ENCODE measurements around the gene PKNOX1.
"Not testable (repeated sequence)": the region's sequence is repeated elsewhere in the genome, so short reads cannot be mapped to it uniquely, and the experiment has no call there.

PKNOX1 gene

DNA sequence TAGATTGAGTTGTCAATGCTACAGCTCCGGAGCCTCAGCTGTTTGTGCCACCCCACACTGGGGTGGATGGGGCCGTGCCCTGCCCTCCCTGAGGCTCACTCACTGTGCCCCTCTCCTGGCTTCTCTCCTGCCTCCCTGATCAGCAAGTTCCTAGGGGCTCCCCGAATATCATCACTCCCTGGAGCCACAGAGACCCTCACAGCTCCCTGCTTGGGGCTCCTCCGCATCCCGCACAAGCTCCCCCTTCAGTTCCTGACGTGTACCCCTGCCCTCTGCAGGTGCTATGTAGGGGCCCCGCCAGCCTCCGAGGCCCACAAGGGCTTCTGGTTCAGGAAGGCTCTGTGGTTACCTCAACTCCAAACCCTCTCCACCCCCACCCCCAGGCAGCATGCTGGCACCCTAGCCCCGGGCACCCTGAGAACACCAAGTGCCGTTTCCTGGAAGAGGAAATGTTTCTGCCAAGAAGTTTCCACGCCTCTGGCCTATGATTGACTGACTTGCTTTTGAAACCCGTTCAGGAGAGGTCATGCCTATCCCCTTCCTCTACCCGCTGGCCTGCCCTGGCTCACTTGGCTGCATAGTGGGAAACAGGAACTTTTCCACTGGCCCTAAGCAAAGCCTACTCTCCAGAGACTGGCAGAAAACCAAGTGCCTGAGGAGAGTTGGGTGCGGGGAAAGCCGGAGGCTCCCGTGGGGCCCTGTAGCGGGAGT is 71.0 kb downstream of the PKNOX1 start:
- not testable (repeated sequence) for H3K9me3 ChIP-seq (ENCODE audit: insufficient read depth, low read depth, low read length); H3K27me3 ChIP-seq (ENCODE audit: insufficient read depth, low read length); H3K27ac ChIP-seq (ENCODE audit: low read length); H3K9ac ChIP-seq (ENCODE audit: low read depth, low read length); H3K36me3 ChIP-seq (ENCODE audit: insufficient read depth, low read depth, low read length); H3K4me3 ChIP-seq (ENCODE audit: low read length); H3K4me1 ChIP-seq (ENCODE audit: insufficient read depth, low read length)

DNA sequence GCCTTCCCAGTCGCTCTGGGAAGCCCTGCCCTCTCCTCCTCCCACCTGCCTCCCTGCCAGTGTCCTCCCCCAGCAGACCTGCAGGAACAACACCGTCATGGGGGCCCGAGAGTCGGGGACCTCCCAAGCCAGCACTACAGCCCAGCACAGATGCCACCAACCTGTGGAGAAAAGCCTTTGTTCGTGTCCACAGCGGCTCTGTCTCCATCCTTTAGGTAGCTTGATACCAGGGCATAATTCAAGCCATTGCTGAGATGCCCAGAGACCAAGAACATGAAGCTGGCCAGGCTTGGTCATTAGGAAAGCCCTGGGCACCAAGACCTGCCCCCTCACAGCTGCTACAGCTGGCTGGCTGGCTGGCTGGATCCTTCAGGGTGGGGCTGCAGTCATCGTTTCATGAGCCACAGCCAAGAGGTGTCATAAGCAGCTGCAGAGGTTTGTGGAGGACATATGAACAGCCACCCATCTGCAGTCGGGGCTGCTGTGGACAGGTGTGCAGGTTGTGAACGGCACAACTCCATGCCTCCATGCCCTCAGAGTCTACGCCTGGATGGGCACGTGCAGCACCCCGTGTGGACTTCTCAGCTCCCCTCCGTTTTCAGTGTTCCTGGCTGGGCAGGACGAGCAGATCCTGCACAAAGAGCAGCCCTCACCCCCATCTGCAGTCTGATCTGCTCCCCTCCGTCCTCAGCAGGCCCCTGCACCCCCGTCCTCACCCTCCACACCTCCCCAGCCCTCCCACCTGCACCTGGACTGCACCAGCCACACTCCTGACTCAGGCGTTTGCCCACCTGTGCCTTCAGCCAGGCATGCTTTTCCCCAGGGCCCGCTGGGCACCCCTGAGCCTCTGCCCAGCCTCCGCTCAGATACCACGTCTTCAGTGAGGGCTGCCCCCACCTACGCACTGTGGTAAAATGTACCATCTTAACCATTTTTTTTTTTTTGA is 71.8 kb downstream of the PKNOX1 start:
- H3K27ac ChIP-seq (ENCODE audit: low read length); H3K36me3 ChIP-seq (ENCODE audit: insufficient read depth, low read depth, low read length); H3K27me3 ChIP-seq (ENCODE audit: insufficient read depth, low read length); H3K4me1 ChIP-seq (ENCODE audit: insufficient read depth, low read length); H3K9ac ChIP-seq (ENCODE audit: low read depth, low read length); H3K9me3 ChIP-seq (ENCODE audit: insufficient read depth, low read depth, low read length); H3K4me3 ChIP-seq (ENCODE audit: low read length): not testable (repeated sequence)

DNA sequence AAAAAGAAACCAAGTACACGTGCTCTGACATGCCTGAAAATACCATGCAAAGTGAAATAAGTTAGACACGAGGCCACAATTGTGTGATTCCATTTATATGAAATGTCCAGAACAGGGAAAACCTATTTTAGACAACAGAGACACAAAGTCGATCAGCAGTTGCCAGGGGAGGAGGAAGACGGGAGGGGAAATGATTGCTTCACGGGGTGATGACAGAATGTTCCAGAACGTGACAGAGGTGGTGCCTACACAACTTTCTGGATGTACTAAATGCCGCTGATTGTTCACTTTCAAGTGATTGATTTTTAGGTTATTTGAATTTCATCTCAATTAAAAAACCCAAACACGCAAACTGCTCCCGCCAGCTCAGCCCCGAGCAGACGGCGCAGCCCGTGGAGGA is 78.8 kb downstream of the PKNOX1 start:
- not testable (repeated sequence) for H3K27ac ChIP-seq (ENCODE audit: low read length); H3K27me3 ChIP-seq (ENCODE audit: insufficient read depth, low read length); H3K4me3 ChIP-seq (ENCODE audit: low read length); H3K4me1 ChIP-seq (ENCODE audit: insufficient read depth, low read length); H3K9me3 ChIP-seq (ENCODE audit: insufficient read depth, low read depth, low read length); H3K36me3 ChIP-seq (ENCODE audit: insufficient read depth, low read depth, low read length); H3K9ac ChIP-seq (ENCODE audit: low read depth, low read length)

DNA sequence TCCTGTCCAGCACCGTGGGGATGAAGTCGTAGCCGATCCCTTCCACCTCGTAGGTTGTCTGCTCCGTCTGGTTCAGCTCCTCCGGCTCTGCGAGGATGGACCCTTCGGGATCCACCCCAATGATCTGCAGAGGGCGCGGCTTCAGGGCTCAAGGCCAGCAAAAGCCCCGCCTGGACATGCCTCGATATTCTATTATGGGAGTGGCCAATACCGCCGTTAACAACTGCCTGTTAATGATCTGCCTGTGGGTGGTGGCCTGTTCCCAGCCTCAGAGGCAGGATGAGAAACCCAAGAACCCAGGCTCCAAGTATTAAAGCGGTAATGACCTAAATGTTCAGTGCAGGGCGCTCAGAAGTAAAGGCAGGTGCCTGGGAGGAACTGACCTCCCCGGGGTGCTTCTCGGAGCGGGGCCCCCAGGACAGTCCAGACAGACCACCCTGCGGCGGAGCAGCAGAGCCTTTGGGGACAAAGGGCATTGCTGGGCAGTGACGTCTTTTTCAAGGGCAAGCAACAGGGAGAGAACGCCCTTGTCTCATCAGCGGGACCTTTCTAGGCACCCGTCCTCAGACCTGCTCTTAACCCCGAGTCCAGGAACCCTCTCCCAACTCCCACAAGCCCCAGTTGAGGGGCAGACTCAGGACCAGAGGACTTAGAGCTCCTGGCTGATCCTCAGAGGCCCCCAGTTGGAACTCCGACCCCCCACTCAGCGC is 88.7 kb downstream of the PKNOX1 start:
- H3K4me1 ChIP-seq (ENCODE audit: insufficient read depth, low read length); H3K9me3 ChIP-seq (ENCODE audit: insufficient read depth, low read depth, low read length); H3K36me3 ChIP-seq (ENCODE audit: insufficient read depth, low read depth, low read length); H3K27ac ChIP-seq (ENCODE audit: low read length); H3K27me3 ChIP-seq (ENCODE audit: insufficient read depth, low read length); H3K4me3 ChIP-seq (ENCODE audit: low read length); H3K9ac ChIP-seq (ENCODE audit: low read depth, low read length): not testable (repeated sequence)

DNA sequence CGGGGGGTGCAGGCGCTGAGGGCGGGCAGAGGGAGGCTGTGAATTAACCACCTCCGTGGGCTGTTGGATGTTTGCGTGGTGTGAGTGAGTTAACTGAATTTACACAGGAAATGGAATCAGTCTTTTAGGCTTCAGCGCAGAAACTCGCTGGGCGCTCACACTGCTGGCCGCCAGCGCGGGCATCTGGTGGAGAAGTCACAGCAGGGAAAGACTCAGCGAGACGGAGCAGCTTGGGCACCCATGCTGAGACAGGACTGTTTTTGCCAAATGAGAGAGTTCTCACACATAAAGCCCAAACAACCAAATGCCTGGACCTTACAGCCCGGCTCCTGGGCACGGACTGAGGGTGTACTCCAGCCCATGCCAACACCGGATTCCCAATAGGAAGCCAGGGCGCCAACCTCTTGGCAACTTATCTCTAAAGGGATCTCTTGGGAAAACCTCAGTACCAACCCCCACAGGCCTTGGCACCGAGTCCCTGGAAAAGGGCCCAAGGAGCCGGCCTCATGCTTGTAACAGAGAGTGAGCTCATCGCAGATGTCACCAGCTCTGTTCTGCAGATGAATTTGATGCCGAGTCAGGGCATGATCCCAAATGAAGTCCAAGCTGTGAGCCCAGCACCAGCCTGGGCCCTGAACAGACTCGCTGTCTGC is 90.0 kb downstream of the PKNOX1 start:
- H3K27ac ChIP-seq (ENCODE audit: low read length); H3K36me3 ChIP-seq (ENCODE audit: insufficient read depth, low read depth, low read length); H3K27me3 ChIP-seq (ENCODE audit: insufficient read depth, low read length); H3K4me1 ChIP-seq (ENCODE audit: insufficient read depth, low read length); H3K4me3 ChIP-seq (ENCODE audit: low read length); H3K9me3 ChIP-seq (ENCODE audit: insufficient read depth, low read depth, low read length); H3K9ac ChIP-seq (ENCODE audit: low read depth, low read length): not testable (repeated sequence)

DNA sequence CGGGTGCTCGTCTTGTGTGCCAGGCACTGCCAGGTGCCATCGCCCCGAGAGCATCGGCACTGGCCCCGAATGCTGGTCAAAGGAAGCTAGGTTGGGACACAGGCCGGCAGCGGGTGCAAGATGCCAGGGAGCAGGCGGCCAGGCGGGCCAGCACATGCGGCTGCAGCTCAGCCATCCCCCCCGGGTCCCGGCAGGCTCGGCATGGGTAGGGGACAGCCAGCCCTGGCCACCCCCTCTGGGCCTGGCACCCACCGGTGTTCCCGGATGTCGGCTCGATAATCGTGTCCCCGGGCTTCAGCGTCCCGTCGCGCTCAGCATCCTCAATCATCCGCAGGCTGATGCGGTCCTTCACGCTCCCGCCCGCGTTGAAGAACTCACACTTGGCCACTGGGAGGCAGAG is 91.6 kb downstream of the PKNOX1 start:
- H3K4me1 ChIP-seq (ENCODE audit: insufficient read depth, low read length); H3K4me3 ChIP-seq (ENCODE audit: low read length): not testable (repeated sequence)

DNA sequence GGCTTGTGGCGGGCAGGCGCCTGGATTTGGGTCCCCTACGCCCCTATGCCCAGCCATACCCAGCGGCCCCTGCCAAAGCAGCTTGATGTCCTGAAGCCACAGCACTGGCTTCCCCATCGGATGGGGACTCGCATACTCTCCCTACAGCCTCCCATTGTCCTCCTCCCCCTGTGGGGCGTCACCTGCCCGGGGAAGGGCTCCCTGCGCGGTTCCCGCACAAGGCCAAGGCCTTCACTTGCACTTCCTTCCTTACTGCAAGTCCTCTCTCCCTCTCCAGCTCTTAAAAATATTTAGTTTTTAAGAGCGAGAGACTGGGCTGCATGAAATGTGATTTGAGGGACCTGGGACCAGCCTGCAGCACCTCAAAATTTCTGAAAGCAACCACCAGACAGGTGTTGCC is 92.3 kb downstream of the PKNOX1 start:
- not testable (repeated sequence) for H3K9me3 ChIP-seq (ENCODE audit: insufficient read depth, low read depth, low read length); H3K9ac ChIP-seq (ENCODE audit: low read depth, low read length); H3K36me3 ChIP-seq (ENCODE audit: insufficient read depth, low read depth, low read length); H3K27ac ChIP-seq (ENCODE audit: low read length); H3K4me1 ChIP-seq (ENCODE audit: insufficient read depth, low read length); H3K27me3 ChIP-seq (ENCODE audit: insufficient read depth, low read length); H3K4me3 ChIP-seq (ENCODE audit: low read length)

More for the DNA sequence above, 91.6 kb downstream of the PKNOX1 start:
- H3K9me3 ChIP-seq (ENCODE audit: insufficient read depth, low read depth, low read length); H3K9ac ChIP-seq (ENCODE audit: low read depth, low read length); H3K36me3 ChIP-seq (ENCODE audit: insufficient read depth, low read depth, low read length); H3K27me3 ChIP-seq (ENCODE audit: insufficient read depth, low read length); H3K27ac ChIP-seq (ENCODE audit: low read length): not testable (repeated sequence)

DNA sequence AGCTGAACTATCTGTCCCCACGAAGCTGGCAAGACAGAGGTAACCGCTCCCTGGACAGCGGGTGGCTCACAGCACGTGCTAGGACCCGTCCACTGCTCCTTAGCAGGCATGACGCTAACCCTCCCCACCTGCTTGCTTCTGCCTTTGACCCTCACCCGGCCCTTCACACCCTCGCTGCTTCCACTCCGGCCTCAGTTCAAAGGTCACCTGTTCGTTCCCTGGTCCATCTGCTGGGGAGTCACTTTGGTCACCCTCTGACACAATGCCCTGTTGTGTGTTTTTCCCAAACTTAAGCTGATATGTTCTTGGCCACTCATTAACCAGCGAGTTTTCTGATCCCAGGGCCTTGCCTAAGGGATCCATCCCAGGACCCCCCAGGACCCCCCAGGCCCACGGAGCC is 93.7 kb downstream of the PKNOX1 start:
- not testable (repeated sequence) for H3K4me1 ChIP-seq (ENCODE audit: insufficient read depth, low read length); H3K9ac ChIP-seq (ENCODE audit: low read depth, low read length); H3K27me3 ChIP-seq (ENCODE audit: insufficient read depth, low read length); H3K27ac ChIP-seq (ENCODE audit: low read length); H3K36me3 ChIP-seq (ENCODE audit: insufficient read depth, low read depth, low read length); H3K9me3 ChIP-seq (ENCODE audit: insufficient read depth, low read depth, low read length); H3K4me3 ChIP-seq (ENCODE audit: low read length)

DNA sequence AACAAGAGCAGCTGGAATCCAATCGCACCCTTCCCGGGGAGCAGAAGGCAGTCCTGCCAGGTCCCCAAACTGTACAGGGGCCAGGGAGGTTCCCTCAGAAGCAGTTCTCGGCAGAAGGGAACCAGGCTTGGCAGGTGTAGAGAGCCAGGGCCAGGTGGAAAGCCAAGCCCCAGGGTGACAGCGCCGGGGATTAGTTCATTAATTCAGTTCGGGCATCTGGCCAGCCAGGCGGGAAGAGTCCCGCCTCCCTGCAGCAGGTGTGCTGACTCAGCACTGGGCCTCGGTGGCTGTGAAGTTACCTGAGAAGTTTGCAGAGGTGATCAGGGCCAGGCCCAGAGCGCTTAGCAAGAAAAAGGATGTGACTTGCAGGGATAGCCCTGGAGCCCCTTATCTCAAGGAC is 95.3 kb downstream of the PKNOX1 start:
- H3K27me3 ChIP-seq (ENCODE audit: insufficient read depth, low read length); H3K4me3 ChIP-seq (ENCODE audit: low read length); H3K9ac ChIP-seq (ENCODE audit: low read depth, low read length); H3K4me1 ChIP-seq (ENCODE audit: insufficient read depth, low read length); H3K9me3 ChIP-seq (ENCODE audit: insufficient read depth, low read depth, low read length); H3K36me3 ChIP-seq (ENCODE audit: insufficient read depth, low read depth, low read length); H3K27ac ChIP-seq (ENCODE audit: low read length): not testable (repeated sequence)

DNA sequence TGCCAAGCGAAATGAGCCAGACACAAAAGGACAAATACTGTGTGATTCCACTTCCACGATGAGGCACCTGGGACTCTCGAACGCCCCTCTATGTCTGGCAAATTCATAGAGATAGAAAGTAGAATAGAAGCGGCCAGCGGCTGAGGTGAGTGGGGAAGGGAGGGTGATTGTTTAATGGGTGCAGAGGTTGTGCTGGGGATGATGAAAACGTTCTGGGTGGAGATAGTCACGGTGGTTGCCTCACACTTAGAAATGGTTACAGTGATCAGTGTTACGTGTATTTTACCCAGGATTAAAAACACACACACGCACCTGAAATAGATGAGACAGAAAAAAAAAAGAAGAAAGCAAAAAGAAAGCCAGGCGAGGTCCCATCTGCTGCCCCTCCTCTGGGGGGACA is 98.4 kb downstream of the PKNOX1 start:
- not testable (repeated sequence) for H3K36me3 ChIP-seq (ENCODE audit: insufficient read depth, low read depth, low read length); H3K27ac ChIP-seq (ENCODE audit: low read length); H3K9me3 ChIP-seq (ENCODE audit: insufficient read depth, low read depth, low read length); H3K27me3 ChIP-seq (ENCODE audit: insufficient read depth, low read length); H3K4me1 ChIP-seq (ENCODE audit: insufficient read depth, low read length); H3K9ac ChIP-seq (ENCODE audit: low read depth, low read length); H3K4me3 ChIP-seq (ENCODE audit: low read length)

DNA sequence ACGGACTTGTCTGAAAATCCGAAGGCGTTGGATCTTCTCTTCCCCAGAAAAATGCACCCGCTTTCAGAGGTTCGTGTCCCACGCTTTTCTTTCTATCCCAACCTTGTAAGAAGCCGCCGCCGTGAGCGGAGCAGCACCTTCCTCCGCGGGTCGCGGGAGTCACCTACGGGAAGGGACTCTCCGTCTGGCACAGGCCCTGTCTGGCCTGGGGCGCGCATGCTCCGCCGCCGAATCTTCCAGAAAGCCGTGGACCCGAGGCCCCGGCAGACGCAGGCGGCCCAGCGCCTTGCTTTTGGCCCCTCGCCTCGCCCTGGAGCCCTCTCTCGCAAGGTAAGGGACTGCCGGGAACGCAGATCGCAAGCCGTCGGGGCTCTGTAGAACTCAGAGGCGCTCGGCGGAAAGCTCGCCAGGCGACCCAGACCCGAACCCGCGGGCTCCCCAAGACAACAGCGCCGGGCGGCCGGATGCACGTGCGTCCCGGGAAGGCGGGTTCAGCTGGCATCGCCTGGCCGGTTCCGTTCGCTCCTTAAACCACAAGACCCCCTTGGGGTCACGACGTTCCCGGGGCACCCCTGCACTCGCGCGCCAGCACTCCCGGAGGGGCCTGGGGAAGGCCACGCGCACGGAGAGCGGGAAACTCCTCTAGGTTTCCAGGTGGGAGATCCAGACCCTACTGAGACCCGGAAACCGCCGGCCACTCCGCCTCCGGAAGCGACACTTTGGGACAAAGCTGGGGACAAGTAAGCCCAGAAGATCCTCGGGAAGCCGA is 100.2 kb downstream of the PKNOX1 start:
- not testable (repeated sequence) for H3K36me3 ChIP-seq (ENCODE audit: insufficient read depth, low read depth, low read length); H3K27ac ChIP-seq (ENCODE audit: low read length); H3K4me3 ChIP-seq (ENCODE audit: low read length); H3K27me3 ChIP-seq (ENCODE audit: insufficient read depth, low read length); H3K9me3 ChIP-seq (ENCODE audit: insufficient read depth, low read depth, low read length); H3K9ac ChIP-seq (ENCODE audit: low read depth, low read length); H3K4me1 ChIP-seq (ENCODE audit: insufficient read depth, low read length)

Data from iPS-20b (cell line).